Activated naive CD4-positive, alpha-beta T cell treated with anti-CD3 and anti-CD28 coated beads, Interleukin-2, amount 10 ng/mL, durations not matched to agents 7 days and 5 days (primary cell): ENCODE data around the gene SMIM17.

Experiments
- CTCF ChIA-PET: fragments of 350-600 bp; sonication (Branson Sonifier 250); formaldehyde crosslinking; loops from one replicate; lab custom pipeline; 2021; ENCODE audit warnings: antibody characterized with exemption; lab: Charles Lee
- DNase-seq: peaks from one replicate; pipeline ENCODE4 v3.0.0-alpha.2; 2020
- H3K27ac Mint-ChIP-seq: one replicate; pipeline ENCODE4 v1.8.0; 2021; ENCODE audit warnings: mild to moderate bottlenecking, moderate library complexity, mixed read lengths
- H3K27me3 Mint-ChIP-seq: one replicate; pipeline ENCODE4 v1.8.0; 2021; ENCODE audit warnings: mild to moderate bottlenecking, mixed read lengths
- H3K36me3 Mint-ChIP-seq: one replicate; pipeline ENCODE4 v1.8.0; 2021; ENCODE audit warnings: mixed read lengths
- H3K4me1 Mint-ChIP-seq: one replicate; pipeline ENCODE4 v1.8.0; 2021; ENCODE audit warnings: mixed read lengths
- H3K4me3 Mint-ChIP-seq: one replicate; pipeline ENCODE4 v1.8.0; 2021; ENCODE audit warnings: mild to moderate bottlenecking, moderate library complexity, mixed read lengths
- H3K9me3 Mint-ChIP-seq: one replicate; pipeline ENCODE4 v1.8.0; 2021; ENCODE audit warnings: mixed read lengths

Gene SMIM17

DNA sequence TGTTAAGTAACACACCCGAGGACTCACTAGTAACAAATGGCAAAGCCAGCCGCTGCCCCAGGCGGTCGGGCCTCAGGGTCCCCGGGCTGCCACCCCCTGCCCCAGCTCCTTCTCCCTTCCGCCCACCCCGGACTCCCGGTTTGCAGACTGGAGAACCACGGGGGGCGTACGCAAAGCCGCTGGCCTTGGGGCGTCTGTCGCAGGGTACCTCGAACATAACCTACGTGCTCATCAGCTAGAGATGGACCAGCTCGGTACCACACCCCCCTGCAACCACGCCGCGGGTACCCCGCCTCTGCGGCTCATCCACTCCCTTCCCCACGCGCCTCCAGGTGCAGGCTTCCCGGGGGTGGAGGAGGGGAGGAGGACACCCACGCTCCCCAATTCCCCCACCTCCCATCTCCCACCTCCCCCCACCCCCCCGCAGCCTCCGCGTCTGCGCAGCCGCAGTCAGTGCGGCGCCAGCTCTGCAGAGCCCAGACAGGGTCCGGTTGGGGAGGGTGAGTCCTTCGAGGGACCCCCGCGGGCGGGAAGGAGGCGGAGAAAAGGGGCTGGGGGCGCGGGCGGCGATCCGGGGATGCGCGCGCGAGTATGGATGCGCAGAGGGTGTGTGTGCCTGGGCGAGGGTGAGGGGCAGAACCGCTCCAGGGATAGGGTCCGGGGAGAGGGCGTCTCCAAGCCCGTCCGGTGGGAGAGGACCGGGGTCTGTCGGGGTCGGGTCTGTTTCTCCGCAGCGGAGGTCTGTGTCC is at the start of gene SMIM17:
SMIM17 (plus strand) TSS at position 449 of the 749 bp plus-strand sequence. CDS start 2,509 bp downstream, outside the sequence.
- no peak within 1 kb of the TSS for H3K4me3 Mint-ChIP-seq
- H3K27me3 Mint-ChIP-seq = no peaks in the 10 kb centered on the region
- no peak for DNase-seq
- peaks cover 47% of the 10 kb centered on the region for H3K9me3 Mint-ChIP-seq
- H3K36me3 Mint-ChIP-seq = peaks cover 2% of the 10 kb centered on the region
- H3K27ac Mint-ChIP-seq = no peak within 1 kb of the TSS
- no peaks in the 10 kb centered on the region for H3K4me1 Mint-ChIP-seq
- CTCF ChIA-PET = no interaction called here

DNA sequence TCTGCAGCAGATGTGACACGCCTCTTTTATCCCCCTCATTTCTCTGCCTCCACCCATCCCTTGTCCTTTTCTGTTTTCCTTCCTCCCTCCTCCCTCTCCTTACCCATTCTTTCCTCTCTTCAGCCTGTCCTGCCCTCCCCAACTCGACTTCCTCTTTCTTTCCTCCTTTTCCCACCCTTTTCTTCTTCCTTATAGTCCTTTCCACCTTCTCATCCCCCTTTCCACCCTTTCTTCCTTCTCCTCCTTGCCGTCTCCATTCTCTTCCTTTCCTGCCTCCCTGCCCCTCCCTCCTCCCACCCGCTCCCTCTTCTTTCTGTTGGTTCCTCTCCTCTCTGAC is 48.5 kb upstream of the SMIM17 start:
- Mint-ChIP-seq H3K27me3 (no peaks in the 10 kb centered on the region), H3K27ac (no peak overlapping the region), H3K36me3 (peaks cover 31% of the 10 kb centered on the region), H3K4me3 (peak overlapping the region; percentile 88), H3K4me1 (peaks cover 17% of the 10 kb centered on the region), H3K9me3 (peaks cover 55% of the 10 kb centered on the region)
- DNase-seq = no peak
- CTCF ChIA-PET = no interaction called here

DNA sequence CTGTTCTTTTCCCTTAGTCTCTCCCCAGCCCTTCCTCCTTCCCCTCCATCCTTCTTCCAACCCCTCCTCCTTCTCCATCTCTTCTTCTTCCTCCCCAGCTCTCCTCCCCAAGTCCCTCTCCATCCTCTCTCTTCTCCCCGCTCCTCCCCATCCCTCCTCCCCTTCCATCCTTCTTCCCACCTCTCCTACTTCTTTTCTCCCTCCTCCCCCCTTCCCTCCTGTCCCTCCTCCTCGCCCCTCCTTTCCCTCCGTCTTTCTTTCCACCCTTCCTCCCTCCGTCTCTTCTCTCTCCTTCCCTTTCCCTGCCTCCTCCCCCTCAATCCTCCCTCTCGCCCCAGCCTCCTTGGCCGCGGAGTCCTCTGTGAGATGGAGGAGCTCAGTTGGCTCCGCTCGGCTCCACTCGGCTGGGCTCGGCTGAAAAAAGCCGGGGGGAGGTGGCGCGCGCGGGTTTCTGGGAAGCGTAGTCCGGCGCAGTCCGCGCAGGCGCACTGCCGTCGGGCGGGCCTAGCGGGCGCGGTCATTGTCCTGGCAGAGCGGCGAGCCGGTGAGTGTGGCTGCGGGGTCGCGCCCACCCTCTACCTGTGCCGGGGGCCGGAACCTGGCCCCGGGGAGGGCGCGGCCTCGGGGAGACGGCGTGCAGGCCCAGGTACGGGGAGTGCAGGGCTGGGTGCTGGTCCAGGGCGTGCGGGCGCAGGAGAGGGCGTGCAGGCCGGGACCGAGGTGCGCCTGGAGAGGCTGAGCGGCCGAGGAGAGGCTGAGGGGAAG is 48.0 kb upstream of the SMIM17 start, which contains the start of gene ZNF71:
ZNF71 (plus strand) TSS at position 520 of the 765 bp plus-strand sequence. CDS start 6,257 bp downstream, outside the sequence.
- CTCF ChIA-PET = no interaction called here
- peaks cover 33% of the 10 kb centered on the region for H3K36me3 Mint-ChIP-seq
- peaks cover 17% of the 10 kb centered on the region for H3K4me1 Mint-ChIP-seq
- H3K27me3 Mint-ChIP-seq = no peaks in the 10 kb centered on the region
- H3K4me3 Mint-ChIP-seq = peak within 1 kb of the TSS; percentile 88
- DNase-seq = peak; percentile 93
- peaks cover 56% of the 10 kb centered on the region for H3K9me3 Mint-ChIP-seq
- peak within 1 kb of the TSS; percentile 92 for H3K27ac Mint-ChIP-seq

DNA sequence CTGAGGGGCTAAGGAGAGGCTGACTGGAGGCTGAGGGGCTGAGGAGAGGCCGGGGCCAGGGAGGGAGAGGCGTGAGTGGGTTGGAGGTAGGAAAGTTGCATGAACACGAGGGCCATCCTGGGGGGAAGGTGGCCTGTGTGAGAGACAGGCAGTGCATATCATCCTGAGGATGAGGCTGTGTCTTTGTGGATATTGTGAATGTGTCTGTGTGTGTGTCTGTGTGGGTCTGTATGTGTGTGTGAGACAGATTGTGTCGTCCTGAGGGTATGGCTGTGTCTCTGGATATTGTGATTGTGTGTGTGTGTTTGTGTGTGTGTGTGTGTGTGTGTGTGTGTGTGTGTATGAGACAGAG is 47.4 kb upstream of the SMIM17 start:
- H3K9me3 Mint-ChIP-seq = peaks cover 54% of the 10 kb centered on the region
- H3K27me3 Mint-ChIP-seq = no peaks in the 10 kb centered on the region
- peaks cover 17% of the 10 kb centered on the region for H3K4me1 Mint-ChIP-seq
- H3K27ac Mint-ChIP-seq = peak overlapping the region; percentile 92
- no peak for DNase-seq
- H3K4me3 Mint-ChIP-seq = peak overlapping the region; percentile 88
- CTCF ChIA-PET = no interaction called here
- peaks cover 34% of the 10 kb centered on the region for H3K36me3 Mint-ChIP-seq

DNA sequence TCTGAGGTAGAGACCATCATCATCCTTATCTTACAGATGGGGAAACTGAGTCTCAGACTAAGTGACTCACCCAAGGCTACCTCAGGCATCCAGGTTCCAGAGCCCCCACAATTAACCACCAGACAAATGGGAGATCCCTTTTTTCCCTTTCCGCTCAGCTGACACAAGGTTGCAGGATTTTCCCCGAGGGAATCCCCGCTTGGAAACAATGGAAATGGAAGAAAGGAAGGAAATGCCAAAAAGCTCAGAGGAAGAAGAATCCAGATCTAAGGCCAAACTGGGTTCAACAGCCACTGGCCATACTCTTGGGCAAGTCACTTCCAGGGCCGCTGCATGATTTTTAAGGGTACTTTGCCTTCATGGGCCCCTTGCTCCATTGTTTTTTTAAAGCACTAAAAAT is 46.3 kb upstream of the SMIM17 start:
- H3K4me3 Mint-ChIP-seq = no peak overlapping the region
- DNase-seq = no peak
- CTCF ChIA-PET = no interaction called here
- H3K27me3 Mint-ChIP-seq = no peaks in the 10 kb centered on the region
- H3K4me1 Mint-ChIP-seq = peaks cover 17% of the 10 kb centered on the region
- peaks cover 46% of the 10 kb centered on the region for H3K36me3 Mint-ChIP-seq
- no peak overlapping the region for H3K27ac Mint-ChIP-seq
- H3K9me3 Mint-ChIP-seq = peaks cover 58% of the 10 kb centered on the region

DNA sequence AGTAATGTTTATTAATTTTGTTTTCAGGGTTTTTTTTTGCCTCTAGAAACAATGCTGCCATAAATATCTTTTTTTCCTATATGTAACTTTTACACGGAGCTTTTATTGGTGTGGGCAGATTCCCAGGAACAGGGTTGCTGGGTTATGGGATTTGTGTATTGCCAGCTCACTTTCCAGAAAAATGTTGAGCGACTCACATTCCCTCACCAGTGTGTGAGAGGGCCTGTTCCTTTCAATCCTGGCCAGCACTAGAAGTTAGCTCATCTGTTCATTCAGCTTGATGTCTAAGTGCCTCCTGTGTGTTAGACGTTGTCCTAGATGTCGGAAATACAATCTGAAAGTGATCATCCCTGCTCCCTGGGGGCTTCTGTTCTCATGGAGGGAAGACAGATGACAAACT is 45.3 kb upstream of the SMIM17 start:
- H3K9me3 Mint-ChIP-seq = peaks cover 57% of the 10 kb centered on the region

DNA sequence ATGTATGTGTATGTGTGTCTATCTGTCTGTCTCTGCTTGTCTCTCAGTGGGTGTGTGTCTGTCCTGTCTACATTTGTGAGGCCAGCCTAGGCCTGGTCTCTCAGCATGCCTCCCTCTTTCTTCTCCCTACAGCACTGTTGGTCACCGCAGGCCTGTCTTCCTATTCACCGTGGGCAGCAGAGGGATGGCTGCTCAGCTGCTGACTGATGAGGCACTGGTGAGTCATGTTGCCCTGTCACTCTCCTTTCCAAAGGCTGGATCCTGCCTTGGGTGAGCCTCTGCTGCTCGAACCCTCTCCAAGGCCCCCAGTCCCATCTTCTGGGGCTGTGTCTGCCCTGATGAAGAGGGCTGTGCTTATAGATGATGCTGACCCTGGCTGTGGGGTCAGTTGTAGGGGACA is 41.6 kb upstream of the SMIM17 start:
- H3K36me3 Mint-ChIP-seq = peaks cover 66% of the 10 kb centered on the region
- H3K4me1 Mint-ChIP-seq = peaks cover 1% of the 10 kb centered on the region
- no peak overlapping the region for H3K27ac Mint-ChIP-seq
- H3K9me3 Mint-ChIP-seq = peaks cover 66% of the 10 kb centered on the region
- CTCF ChIA-PET = no interaction called here
- H3K4me3 Mint-ChIP-seq = no peak overlapping the region
- no peaks in the 10 kb centered on the region for H3K27me3 Mint-ChIP-seq
- no peak for DNase-seq

More for the DNA sequence above, 45.3 kb upstream of the SMIM17 start:
- no peaks in the 10 kb centered on the region for H3K27me3 Mint-ChIP-seq
- H3K4me3 Mint-ChIP-seq = no peak overlapping the region
- H3K4me1 Mint-ChIP-seq = peaks cover 17% of the 10 kb centered on the region
- CTCF ChIA-PET = no interaction called here
- no peak for DNase-seq
- H3K27ac Mint-ChIP-seq = no peak overlapping the region
- peaks cover 52% of the 10 kb centered on the region for H3K36me3 Mint-ChIP-seq

DNA sequence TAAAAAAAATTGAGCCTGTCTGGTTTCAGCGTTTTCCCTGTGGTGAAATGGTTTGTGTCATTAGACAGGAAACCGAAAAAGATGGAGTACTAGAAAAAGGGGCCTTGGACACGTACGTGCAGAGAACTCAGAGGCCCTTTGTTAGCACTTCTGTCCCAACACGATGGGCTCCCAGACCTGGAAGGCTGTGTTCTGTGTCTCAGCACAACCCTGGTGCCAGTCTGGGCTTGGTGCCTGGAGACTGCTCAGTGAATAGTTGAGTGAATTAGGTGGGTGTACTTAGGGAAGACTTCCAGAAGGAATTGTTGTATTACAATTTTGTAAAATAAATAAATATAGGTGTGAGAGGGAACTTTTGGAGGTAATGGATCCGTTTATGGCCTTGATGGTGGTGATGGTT is 39.1 kb upstream of the SMIM17 start:
- peaks cover 57% of the 10 kb centered on the region for H3K36me3 Mint-ChIP-seq
- DNase-seq = no peak
- H3K27me3 Mint-ChIP-seq = no peaks in the 10 kb centered on the region
- peaks cover 73% of the 10 kb centered on the region for H3K9me3 Mint-ChIP-seq
- H3K27ac Mint-ChIP-seq = no peak overlapping the region
- H3K4me3 Mint-ChIP-seq = no peak overlapping the region
- CTCF ChIA-PET = no interaction called here
- H3K4me1 Mint-ChIP-seq = no peaks in the 10 kb centered on the region

DNA sequence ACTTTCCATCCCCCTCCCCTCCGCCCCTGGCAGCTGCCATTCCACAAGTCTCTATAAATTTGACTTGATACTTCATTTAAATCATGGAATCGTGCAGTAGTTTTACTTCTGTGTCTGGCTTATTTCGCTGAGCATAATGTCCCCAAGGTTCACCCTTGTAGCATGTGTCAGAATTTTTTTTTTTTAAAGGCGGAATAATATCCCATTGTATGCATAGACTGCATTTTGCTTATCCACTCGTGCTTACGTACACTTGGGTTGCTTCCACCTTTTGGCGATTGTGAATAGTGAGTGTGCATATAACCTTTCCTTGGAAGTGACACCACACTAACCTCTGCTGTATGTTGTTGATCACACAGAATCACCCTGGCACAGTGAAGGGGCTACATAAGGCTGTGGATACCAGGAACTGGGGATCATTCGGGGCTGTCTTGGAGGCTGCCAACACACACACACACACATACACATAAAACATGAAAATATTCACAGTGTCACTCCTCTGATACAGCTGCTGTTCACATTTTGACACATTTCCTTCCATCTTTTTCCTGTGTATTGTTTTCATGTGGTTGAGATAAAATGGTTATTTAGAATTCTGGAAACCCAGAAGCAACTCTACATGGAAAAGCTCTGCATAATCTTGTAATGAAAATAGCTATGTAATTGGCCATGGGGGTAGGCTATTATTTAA is 34.5 kb upstream of the SMIM17 start:
- Mint-ChIP-seq H3K4me1 (no peaks in the 10 kb centered on the region), H3K36me3 (peaks cover 43% of the 10 kb centered on the region), H3K27me3 (no peaks in the 10 kb centered on the region), H3K4me3 (no peak overlapping the region), H3K9me3 (peaks cover 71% of the 10 kb centered on the region), H3K27ac (no peak overlapping the region)
- no peak for DNase-seq
- CTCF ChIA-PET = no interaction called here

DNA sequence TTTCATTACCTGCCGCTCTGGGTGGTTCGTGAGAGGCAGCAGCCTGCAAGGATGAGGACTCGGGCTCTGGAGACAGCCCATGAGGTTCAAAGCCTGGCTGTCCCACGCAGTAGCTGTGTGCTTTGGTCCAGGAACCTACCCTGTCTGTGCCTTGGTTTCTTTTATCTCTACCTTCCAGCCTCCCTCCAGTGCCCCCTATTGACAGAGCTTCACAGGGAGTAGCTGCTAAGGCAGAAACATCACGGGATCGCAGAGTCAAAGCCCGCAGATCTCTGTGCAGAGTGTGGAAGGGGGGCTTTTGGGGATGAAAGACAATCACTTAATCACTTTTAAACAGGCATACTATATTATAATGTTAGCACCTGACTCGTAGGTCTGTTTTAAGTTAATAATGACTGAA is 31.7 kb upstream of the SMIM17 start:
- no peaks in the 10 kb centered on the region for H3K4me1 Mint-ChIP-seq
- H3K36me3 Mint-ChIP-seq = peaks cover 43% of the 10 kb centered on the region
- H3K4me3 Mint-ChIP-seq = no peak overlapping the region
- H3K27me3 Mint-ChIP-seq = no peaks in the 10 kb centered on the region
- no peak for DNase-seq
- peaks cover 78% of the 10 kb centered on the region for H3K9me3 Mint-ChIP-seq
- no peak overlapping the region for H3K27ac Mint-ChIP-seq
- CTCF ChIA-PET = no interaction called here

DNA sequence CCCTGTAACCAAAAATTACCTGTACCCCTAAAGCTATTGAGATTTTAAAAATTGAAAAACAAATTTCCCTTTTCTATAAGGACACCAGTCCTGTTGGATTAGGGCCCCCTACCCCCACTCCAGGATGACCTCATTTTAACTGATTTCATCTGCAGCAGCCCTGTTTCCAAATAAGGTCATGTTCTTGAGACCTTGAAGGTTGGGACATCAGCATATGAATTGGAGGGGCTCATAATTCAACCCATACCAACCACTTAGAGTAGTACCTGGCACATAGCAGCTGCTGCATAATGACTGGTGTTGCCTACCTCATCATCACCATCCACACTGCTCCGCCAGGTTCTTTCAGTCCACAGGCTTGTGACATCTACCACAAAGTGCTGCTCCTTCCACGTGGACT is 30.2 kb upstream of the SMIM17 start:
- Mint-ChIP-seq H3K4me3 (no peak overlapping the region), H3K27me3 (no peaks in the 10 kb centered on the region), H3K36me3 (peaks cover 45% of the 10 kb centered on the region), H3K27ac (no peak overlapping the region), H3K4me1 (no peaks in the 10 kb centered on the region), H3K9me3 (peaks cover 79% of the 10 kb centered on the region)
- DNase-seq = no peak
- CTCF ChIA-PET = no interaction called here

DNA sequence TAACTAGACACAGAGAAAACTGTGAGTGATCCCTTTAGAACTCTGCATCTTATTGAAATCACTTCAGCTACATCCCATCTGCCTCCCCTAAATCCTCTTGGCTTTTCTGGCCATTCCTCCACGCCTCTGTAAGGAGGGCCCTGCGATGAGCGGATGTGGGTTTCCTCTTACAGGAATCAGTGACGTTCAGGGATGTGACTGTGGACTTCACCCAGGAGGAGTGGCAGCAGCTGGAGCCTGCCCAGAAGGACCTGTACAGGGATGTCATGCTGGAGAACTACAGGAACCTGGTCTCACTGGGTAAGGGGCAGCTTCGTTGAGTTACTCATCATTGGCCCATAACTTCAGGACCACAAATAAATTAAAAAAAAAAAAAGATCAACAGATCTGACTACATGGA is 29.3 kb upstream of the SMIM17 start:
- Mint-ChIP-seq H3K27ac (no peak overlapping the region), H3K36me3 (peaks cover 48% of the 10 kb centered on the region), H3K4me1 (no peaks in the 10 kb centered on the region), H3K9me3 (peaks cover 79% of the 10 kb centered on the region), H3K27me3 (no peaks in the 10 kb centered on the region), H3K4me3 (no peak overlapping the region)
- CTCF ChIA-PET = no interaction called here
- no peak for DNase-seq

DNA sequence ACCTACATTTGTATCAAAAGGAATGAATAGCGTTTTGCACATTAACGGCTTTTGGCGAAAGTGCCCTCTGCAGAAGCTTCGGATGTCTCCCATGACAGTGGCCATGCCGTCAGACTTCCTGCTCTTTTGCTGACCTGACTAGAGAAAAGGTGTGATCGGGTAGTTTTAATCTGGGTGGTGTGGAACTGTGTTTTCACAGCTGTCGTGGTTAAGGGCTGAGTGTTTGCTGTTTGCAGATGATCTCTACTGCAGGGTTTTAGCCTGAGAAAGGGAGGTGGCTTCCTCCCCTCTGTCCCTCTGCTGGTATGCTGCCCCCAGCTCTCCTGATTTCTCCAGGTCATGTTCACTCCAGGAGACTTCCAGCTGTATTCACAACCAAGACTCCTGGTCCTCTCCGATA is 25.4 kb upstream of the SMIM17 start:
- Mint-ChIP-seq H3K27ac (no peak overlapping the region), H3K4me1 (no peaks in the 10 kb centered on the region), H3K36me3 (peaks cover 56% of the 10 kb centered on the region), H3K27me3 (no peaks in the 10 kb centered on the region), H3K9me3 (peaks cover 83% of the 10 kb centered on the region), H3K4me3 (no peak overlapping the region)
- CTCF ChIA-PET = interaction anchor here (1.2 kb wide), 1 partner anchor 308 kb away, joined by 3 read pairs; no protein-coding TSS in a partner anchor
- DNase-seq = no peak

DNA sequence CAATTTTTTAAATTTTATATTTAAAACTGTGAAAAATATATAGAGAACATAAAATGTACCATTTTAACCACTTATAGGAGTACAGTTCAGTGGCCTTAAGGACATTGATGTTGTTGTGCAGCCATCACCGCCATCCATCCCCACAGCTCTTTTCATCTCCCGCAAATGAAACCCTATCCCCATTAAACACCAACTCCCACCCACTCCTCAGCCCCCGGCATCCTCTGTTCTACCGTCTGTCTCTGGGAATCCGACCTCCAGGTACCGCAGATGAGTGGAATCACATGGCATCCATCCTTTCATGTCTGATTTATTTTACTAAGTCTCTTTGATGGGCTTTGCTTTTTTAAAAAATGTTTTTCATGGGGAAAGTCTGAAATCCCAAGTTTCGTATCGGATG is 23.8 kb upstream of the SMIM17 start:
- Mint-ChIP-seq H3K9me3 (peaks cover 78% of the 10 kb centered on the region), H3K4me1 (no peaks in the 10 kb centered on the region), H3K4me3 (no peak overlapping the region), H3K27ac (no peak overlapping the region), H3K36me3 (peaks cover 57% of the 10 kb centered on the region), H3K27me3 (no peaks in the 10 kb centered on the region)
- DNase-seq = no peak
- CTCF ChIA-PET = no interaction called here
